Measurements from ENCODE around the gene HPSE2.

Gene HPSE2

DNA sequence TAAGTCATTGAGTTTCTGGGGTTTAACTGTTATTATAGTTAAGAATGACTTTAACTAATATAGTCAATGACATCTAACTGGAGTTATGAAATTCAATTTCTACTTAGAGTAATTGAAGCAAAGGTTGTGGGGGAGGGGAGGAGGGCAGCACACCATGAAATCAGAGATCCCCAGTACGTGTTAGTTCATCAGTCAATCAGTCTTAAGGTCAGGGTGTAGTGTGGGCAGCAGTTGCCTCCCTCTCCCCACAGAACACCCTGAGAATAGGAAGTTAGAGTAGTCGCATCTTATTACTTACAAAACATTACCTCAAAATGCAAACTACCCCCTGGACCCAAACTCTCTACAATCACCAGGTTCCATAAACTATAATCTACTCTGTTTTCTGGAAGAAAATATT is 781.9 kb downstream of the HPSE2 start:
- DNase-seq, result no peak

DNA sequence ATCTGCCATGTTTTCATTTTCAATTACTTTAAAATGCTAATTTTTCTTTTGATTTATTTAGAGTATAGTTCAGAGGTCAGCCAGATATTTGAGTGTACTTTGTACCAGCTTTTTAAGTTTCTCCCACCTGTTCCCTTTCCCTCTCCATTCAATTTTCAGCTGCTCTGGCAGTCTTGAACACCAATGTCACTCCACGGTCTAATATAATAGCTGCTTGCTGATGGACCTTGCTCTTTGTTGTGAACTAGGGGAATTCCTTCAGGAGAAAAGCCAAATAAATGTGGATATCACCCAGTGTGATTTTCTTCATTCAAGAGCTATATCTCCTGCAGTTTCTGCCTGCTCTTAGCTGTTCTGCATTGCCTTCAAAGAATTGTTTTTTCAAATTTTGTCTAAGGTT is 785.0 kb downstream of the HPSE2 start:
- DNase-seq, result no peak

DNA sequence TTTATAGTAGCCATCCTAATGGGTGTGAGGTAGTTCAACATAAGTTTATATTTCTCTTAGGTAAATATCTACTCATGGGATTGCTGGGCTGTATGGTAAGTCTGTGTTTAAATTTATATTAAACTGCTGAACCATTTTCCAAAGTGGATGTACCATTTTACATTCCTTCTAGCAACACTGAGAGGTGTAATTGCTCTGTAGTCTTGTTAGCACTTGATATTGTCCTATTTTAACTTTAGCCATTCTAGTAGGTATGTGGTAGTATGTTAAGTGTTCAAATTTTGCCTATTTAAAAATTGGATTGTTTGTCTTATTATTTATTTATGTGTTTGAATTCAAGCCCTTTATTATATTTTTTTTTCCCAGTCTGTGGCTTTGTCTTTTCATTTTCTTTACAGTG is 786.4 kb downstream of the HPSE2 start:
- no peak for DNase-seq

- DNase-seq, result peak; percentile 84
Measured at GRCh38 chr10:98446661-98447221, 788.9 kb downstream of the HPSE2 start, which contains the start of gene HPS1. TSS of gene HPS1 (minus strand) at chr10:98446935. CDS start at chr10:98443240, 3,695 bp downstream.

GRCh38 chr10:98446151-98446660 is 789.4 kb downstream of the HPSE2 start:
- DNase-seq, result no peak

DNA sequence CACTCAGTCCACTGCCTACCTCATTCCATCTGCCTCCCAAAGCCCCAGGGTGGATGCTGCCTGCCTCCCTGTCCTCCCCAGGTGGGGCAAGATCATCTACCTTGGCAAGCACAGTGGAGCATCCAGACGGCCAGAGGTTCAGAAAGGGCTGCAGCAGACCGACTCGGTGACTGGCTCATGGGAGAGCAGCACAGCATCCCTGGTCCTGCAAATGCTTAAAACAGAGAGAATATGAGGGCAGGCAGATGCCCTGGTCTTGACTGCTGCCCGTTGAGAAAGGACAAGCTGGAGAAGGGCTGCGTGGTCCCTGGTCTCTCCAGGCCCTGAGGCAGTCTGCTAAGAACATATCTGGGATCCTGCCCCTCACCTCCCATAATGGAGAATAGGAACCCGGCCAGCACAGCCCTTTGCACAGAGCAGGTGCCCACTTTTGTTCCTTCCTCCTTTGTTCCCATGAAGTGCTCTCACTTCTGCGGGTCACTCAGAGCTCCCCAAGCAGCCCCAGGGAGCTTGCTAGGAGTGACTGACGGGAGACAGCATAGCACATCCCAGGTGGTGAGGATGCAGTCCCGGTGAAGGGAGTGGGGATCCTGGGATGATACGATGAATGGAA is 790.3 kb downstream of the HPSE2 start:
- DNase-seq, result no peak

GRCh38 chr10:98444314-98445006 is 791.2 kb downstream of the HPSE2 start:
- no peak for DNase-seq

DNA sequence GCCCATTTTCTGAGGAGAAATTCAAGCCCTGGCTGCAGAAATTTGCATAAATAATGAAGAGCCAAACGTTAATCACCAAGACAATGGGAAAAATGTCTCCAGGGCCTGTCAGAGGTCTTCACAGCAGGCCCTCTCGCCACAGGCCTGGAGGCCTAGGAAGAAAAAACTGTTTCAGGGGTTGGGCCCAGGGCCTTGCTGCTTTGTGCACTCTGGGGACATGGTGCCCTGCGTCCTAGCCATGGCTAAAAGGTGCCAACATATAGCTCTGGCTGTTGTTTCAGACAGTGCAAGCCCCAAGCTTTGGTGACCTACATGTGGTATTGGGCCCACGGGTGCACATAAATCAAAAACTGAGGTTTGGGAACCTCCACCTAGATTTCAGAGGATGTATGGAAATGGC is 796.9 kb downstream of the HPSE2 start:
- DNase-seq, result no peak

DNA sequence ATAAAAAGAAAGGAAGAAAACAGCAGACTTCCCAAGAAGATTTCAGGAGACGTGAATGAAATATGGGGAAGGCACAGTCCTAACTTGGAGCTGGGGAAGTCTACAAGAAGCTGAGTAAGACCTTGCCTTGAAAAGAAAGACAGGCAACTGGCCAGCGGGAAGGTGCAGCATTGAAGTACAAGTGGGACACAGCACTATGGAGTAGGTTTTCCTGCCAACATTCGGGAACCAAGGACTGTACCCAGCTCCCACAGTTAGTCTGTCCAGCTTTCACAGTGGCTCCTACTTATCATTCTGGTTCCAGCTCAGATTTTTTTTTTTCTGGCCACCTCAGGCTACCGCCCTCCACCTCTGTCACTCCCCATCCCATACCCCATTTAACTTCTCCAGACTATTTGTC is 798.9 kb downstream of the HPSE2 start:
- DNase-seq, result no peak

DNA sequence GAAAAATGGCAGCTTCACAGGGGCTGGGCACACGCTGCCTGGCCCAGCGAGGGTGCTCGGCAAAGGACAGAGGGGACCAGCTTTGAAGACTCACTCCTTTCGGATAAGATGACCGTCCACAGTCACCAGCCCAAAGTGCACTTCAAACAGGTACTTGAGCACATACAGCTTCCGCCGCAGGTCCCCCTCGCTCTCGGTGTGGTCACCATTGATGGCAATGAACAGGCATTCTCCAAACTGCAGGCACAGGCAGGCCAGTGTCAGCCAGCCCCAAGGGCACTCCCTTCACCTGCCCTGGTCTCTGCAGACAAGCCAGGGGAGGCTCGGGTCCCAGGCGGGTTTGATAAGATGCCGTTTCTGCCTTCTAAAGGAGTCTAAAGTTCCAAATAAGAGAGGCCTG is 800.5 kb downstream of the HPSE2 start:
- no peak for DNase-seq

- no peak for DNase-seq
Measured at GRCh38 chr10:98433881-98434732, 801.5 kb downstream of the HPSE2 start.

DNA sequence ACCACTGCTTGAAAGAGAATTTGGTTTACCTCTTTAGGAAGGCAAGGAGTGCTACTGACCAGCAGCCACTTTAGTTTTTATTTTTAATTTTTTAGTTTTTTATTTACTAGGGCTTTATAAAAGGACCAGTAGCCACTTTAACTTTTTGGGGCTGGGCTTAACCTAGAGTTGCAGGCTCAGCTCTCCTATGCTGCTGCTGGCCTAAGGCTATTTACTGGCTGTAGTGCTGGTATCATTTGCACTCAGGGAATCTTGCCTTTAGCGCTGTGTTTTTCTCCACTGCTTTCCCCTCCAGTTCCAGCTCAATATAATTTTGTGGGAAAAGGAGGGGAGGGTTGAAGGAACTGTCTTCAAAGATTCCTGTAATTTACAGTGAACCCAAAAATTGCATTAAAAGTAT is 802.3 kb downstream of the HPSE2 start:
- DNase-seq, result no peak

GRCh38 chr10:98432330-98432729 is 803.3 kb downstream of the HPSE2 start:
- no peak for DNase-seq

- no peak for DNase-seq
Measured at GRCh38 chr10:98431016-98431415, 804.6 kb downstream of the HPSE2 start.

DNA sequence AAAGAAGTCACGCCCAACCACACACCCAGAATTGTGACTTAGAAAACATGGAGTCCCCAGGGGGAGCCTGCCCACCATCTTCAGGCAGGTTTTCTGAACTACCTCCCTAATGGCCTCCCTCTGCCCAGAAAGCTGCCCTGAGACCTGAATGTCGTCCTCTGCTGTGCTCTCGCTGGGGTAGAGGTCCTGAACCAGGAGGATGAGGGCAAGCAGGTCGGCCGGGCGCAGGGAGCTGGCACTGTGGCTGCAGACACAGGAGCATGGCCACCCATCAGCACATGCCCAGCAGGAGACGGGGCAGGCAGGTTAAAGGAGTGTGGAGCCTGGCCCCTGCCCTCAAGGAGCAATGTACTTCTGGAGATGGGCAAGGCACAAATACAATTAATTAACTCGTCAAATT is 805.2 kb downstream of the HPSE2 start:
- DNase-seq, result no peak

GRCh38 chr10:98429320-98430072 is 806.2 kb downstream of the HPSE2 start:
- no peak for DNase-seq

GRCh38 chr10:98427011-98427515 is 808.6 kb downstream of the HPSE2 start:
- DNase-seq, result no peak

GRCh38 chr10:98425511-98426352 is 809.9 kb downstream of the HPSE2 start:
- peak; percentile 36 for DNase-seq

GRCh38 chr10:98424295-98425254 is 811.1 kb downstream of the HPSE2 start:
- DNase-seq, result no peak

DNA sequence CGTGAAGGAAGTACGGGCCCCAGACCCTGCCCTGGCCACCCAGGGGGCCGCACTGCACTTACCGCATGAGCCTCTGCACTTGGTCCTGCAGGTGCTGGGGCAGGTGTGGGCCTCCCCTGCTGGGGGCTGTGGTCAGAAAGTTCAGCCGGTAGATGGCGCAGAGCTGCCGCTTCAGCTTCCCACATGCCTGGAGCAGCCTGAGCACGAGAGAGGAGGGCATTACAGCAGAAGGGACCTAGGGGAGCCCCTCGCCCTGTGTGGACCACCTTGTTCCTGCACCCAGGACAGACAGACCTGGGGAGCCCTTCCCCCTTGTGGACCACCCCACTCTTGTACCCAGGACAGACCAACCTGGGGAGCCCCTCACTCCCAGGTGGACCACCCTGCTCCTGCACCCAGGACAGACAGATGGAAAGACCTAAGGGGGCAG is 811.9 kb downstream of the HPSE2 start:
- DNase-seq, result no peak

Measured in CD4-positive, alpha-beta T cell treated with Interleukin-15 for 1 hour (primary cell).